Type B pancreatic cell (in vitro differentiated cells): ENCODE measurements around the gene ATP6V1G1. TPM values are rescaled to one million over a fixed set of nuclear protein-coding genes. Genes with fewer than 3 reads are reported as not detected.
A peak's percentile ranks its signal among the peaks of the same experiment; 100 is the strongest.

Experiments
- DNase-seq: peaks from one replicate; pipeline ENCODE4 v3.0.0; 2021; ENCODE audit warnings: mixed read lengths; ENCODE audit not compliant: unreplicated experiment; ENCODE audit errors: extremely low spot score
- H3K27ac Mint-ChIP-seq: 2 replicates; pipeline ENCODE4 v1.8.0; 2021; ENCODE audit warnings: mild to moderate bottlenecking, mixed read lengths
- H3K27me3 Mint-ChIP-seq: 2 replicates; pipeline ENCODE4 v1.8.0; 2021; ENCODE audit warnings: mixed read lengths
- H3K36me3 Mint-ChIP-seq: 2 replicates; pipeline ENCODE4 v1.8.0; 2021; ENCODE audit warnings: mixed read lengths
- H3K4me1 Mint-ChIP-seq: one replicate; pipeline ENCODE4 v1.8.0; 2021; ENCODE audit warnings: mixed read lengths; ENCODE audit not compliant: unreplicated experiment
- H3K4me3 Mint-ChIP-seq: 2 replicates; pipeline ENCODE4 v1.8.0; 2021; ENCODE audit warnings: mild to moderate bottlenecking, mixed read lengths
- H3K9me3 Mint-ChIP-seq: 2 replicates; pipeline ENCODE4 v1.8.0; 2021; ENCODE audit warnings: mixed read lengths
- long read RNA-seq: library from polyadenylated mRNA; unstranded; transcript quantifications from one replicate; pipeline ENCODE4 v2.0.0, GENCODE V29; 2020
- total RNA-seq: library from RNA; stranded (reverse); gene quantifications from 2 replicates; pipeline ENCODE4 v1.2.1, GENCODE V29; 2021; ENCODE audit warnings: low replicate concordance
- TF ChIP-seq, protein P1 (sequence below): fragments of 200-600 bp; sonication (generic); conservative IDR thresholded peaks from 2 replicates; pipeline ENCODE4 v1.5.0; 2021; ENCODE audit warnings: antibody characterized with exemption, mild to moderate bottlenecking

ATP6V1G1 gene, protein sequence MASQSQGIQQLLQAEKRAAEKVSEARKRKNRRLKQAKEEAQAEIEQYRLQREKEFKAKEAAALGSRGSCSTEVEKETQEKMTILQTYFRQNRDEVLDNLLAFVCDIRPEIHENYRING
- 110 and 147 TPM in 2 replicates for total RNA-seq
- long read RNA-seq, transcript ATP6V1G1-201 (3 exons, 1,080 nt) = major isoform, 287 of 297 reads
- long read RNA-seq, partial matches to known transcripts = 7 of 297 reads
- long read RNA-seq, other reads (novel, unspliced or antisense) = 3 of 297 reads

DNA sequence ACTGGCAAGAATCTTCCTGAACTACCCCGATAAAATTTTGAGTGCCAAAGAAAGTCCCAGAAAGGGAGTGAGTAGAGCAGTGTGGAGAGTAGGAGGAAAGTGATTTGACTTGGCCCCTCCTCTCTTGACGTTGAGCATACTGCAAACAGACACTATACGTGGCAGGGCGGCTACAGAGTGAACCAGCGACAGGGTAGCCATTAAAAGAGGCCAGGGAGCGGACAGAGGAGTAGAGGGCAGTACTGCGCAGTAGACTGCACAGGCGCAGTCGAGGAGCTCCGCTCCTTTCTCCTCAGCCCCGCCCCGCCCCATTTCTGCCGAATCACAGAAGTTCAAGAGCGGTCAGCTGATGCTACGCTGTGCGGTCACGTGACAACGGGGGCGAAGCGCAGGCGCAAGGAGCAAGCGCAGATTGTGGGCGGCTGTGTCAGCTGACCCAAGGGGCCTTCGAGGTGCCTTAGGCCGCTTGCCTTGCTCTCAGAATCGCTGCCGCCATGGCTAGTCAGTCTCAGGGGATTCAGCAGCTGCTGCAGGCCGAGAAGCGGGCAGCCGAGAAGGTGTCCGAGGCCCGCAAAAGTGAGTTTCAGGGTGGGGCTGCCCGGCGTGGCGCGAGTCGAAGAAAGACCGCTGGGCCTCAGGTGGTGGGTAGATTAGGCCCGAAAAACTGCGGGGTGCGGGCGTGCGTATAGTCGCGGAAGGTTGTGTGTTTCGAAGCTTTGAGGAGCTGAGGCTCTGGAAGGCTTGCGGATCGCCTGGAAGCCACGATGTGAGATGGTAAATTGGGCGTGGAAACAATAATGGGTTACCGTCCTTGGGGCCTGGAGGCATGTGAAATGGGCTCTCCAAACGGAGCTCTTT, at the start of gene ATP6V1G1:
Gene ATP6V1G1 (plus strand): TSS at position 425 of the 858 bp plus-strand sequence. CDS start 70 bp downstream, at position 495.
- Mint-ChIP-seq H3K27me3 (no peaks in the 10 kb centered on the region), H3K4me3 (peak within 1 kb of the TSS; percentile 96), H3K27ac (peak within 1 kb of the TSS; percentile 99), H3K9me3 (no peaks in the 10 kb centered on the region), H3K4me1 (peaks cover 27% of the 10 kb centered on the region), H3K36me3 (peaks cover 17% of the 10 kb centered on the region)
- DNase-seq = peak; percentile 99
- TF ChIP-seq, protein P1, sequence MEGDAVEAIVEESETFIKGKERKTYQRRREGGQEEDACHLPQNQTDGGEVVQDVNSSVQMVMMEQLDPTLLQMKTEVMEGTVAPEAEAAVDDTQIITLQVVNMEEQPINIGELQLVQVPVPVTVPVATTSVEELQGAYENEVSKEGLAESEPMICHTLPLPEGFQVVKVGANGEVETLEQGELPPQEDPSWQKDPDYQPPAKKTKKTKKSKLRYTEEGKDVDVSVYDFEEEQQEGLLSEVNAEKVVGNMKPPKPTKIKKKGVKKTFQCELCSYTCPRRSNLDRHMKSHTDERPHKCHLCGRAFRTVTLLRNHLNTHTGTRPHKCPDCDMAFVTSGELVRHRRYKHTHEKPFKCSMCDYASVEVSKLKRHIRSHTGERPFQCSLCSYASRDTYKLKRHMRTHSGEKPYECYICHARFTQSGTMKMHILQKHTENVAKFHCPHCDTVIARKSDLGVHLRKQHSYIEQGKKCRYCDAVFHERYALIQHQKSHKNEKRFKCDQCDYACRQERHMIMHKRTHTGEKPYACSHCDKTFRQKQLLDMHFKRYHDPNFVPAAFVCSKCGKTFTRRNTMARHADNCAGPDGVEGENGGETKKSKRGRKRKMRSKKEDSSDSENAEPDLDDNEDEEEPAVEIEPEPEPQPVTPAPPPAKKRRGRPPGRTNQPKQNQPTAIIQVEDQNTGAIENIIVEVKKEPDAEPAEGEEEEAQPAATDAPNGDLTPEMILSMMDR = no peak

DNA sequence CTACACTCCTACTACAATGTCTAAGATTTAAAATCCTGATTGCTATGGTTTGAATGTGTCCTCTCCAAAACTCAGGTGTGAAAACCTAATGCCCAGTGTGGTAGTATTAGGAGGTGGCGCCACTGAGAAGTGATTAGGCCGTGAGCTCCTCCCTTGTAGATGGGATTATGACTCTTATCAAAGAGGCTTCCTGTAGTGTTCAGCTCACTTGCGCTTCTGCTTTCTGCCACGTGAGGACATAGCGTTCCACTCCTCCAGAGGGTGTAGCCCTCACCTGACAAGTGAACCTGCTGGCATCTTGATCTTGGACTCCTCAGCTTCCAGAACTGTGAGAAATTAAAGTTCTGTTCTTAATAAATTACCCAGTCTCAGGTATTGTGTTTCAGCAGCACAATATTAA, 49.3 kb upstream of the ATP6V1G1 start:
- Mint-ChIP-seq H3K27ac (peak overlapping the region; percentile 40), H3K9me3 (no peaks in the 10 kb centered on the region), H3K4me3 (no peak overlapping the region), H3K27me3 (peaks cover 3% of the 10 kb centered on the region), H3K36me3 (no peaks in the 10 kb centered on the region), H3K4me1 (peaks cover 5% of the 10 kb centered on the region)
- no peak for DNase-seq
- TF ChIP-seq, protein P1 = no peak

DNA sequence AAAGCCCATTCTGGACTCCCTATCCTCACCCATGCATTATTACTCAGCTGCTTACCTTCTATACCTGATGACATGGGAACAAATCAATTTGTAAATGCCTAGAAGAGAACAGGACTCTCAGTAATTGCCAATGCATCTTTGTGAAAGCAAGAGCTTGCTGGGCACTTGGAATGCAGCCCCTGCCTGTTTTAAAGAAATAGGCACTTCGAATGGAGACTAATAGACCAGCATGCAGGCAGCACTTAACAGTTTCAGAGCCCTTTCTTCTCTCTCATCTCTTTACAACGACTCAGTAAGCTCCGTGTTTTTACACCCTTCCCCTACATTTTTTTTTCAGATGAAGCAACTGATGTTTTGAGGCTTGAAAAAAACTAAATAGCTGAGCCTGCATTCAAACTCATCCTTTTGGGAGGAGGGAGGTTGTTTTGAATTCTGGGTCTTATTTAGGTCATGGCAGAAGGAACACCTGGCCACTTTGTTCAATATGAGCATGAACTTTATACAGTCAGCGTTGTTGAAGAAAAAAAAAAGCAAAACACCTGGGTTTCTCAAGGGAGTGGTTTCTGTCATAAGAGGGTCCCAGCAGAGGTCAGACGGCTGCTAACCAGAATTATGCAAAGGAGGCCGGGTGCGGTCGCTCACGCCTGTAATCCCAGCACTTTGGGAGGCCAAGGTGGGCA, 47.7 kb upstream of the ATP6V1G1 start:
- Mint-ChIP-seq H3K27ac (peak overlapping the region; percentile 74), H3K4me1 (peaks cover 5% of the 10 kb centered on the region)

DNA sequence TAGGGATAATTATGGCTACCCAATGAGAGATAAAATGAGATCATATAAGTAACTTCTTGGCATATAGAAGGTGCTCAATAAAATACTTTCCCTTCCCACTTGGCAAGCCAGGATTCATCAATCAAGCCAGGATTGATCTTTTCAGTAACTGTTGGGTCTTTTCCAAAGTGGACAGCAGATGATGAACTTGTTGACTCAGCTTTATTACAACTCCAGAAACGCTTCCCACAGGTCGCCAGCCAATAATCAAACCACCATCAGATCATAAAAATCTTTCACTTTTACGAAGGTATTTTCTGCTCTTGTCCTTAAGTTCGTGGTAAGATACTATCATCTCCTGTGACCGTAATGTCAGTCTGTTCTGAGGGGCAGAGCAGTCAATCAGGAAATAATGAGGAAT, 42.5 kb upstream of the ATP6V1G1 start:
- Mint-ChIP-seq H3K4me3 (no peak overlapping the region), H3K36me3 (no peaks in the 10 kb centered on the region), H3K9me3 (no peaks in the 10 kb centered on the region)

More for the DNA sequence above, 47.7 kb upstream of the ATP6V1G1 start:
- TF ChIP-seq, protein P1 = no peak
- H3K9me3 Mint-ChIP-seq = no peaks in the 10 kb centered on the region
- peaks cover 6% of the 10 kb centered on the region for H3K27me3 Mint-ChIP-seq
- peak overlapping the region; percentile 55 for H3K4me3 Mint-ChIP-seq
- H3K36me3 Mint-ChIP-seq = no peaks in the 10 kb centered on the region
- DNase-seq = no peak

DNA sequence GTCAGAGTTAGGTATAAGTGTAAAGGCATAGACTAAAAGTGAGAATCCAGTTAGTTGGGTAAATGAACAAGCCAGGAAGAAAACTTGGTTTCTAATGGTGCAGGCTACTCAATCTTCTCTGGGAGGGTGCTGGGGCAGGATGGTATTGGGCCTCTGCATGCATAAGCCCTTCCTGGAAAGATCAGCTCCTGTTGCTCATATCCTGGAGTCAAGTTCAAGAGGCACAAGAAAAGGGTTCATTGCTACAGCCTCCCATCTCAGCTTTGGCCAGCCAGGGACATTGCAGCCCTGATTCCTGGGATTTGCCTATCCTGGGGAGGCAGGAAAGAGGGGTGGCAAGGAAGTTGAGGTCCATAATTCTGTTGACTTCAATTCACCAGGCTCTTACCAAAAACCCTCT, 40.7 kb upstream of the ATP6V1G1 start:
- no peaks in the 10 kb centered on the region for H3K36me3 Mint-ChIP-seq

More for the DNA sequence above, 42.5 kb upstream of the ATP6V1G1 start:
- Mint-ChIP-seq H3K4me1 (no peaks in the 10 kb centered on the region), H3K27me3 (peaks cover 36% of the 10 kb centered on the region), H3K27ac (no peak overlapping the region)
- TF ChIP-seq, protein P1 = no peak
- no peak for DNase-seq

More for the DNA sequence above, 40.7 kb upstream of the ATP6V1G1 start:
- Mint-ChIP-seq H3K9me3 (peaks cover 2% of the 10 kb centered on the region), H3K4me3 (no peak overlapping the region), H3K27me3 (peaks cover 38% of the 10 kb centered on the region), H3K4me1 (peaks cover 2% of the 10 kb centered on the region), H3K27ac (no peak overlapping the region)
- TF ChIP-seq, protein P1 = no peak
- no peak for DNase-seq
